ENCODE measurements around the gene PAX9.

GRCh38 chr14:36654794-36655381 lies 6.8 kb upstream of the PAX9 start:
- no peak for TF ChIP-seq CTCF (IDR thresholded peaks at IDR 0.05; ENCODE audit: insufficient read depth, low read length, poor library complexity, severe bottlenecking)
- no peak for TF ChIP-seq EZH2phosphoT487 (conservative IDR thresholded peaks at IDR 0.05; ENCODE audit: low read length)

All from SU-DHL-6 (cell line).